Bronchial smooth muscle cell (primary cell): ENCODE data around the gene STK33. TPM values are rescaled to one million over a fixed set of nuclear protein-coding genes. Genes with fewer than 3 reads are reported as not detected.

Experiments
- total RNA-seq: library from RNA; depleted of rRNA; stranded (reverse); fragments of >200 nt; gene quantifications from 2 replicates; pipeline ENCODE4 v1.2.1, GENCODE V29; 2014

STK33 gene
- total RNA-seq: 0.94 and 1.4 TPM in 2 replicates

GRCh38 chr11:8593935-8594909, at the start of gene STK33:
Gene STK33 (minus strand): TSS chr11:8594228. CDS start chr11:8474905, 119,323 bp downstream.

Other genes with a start within 250 kb of the STK33 start
- gene TRIM66, start 88.4 kb upstream of the STK33 start, total RNA-seq: 7.9 and 9.8 TPM in 2 replicates
- 1,021 and 1,061 TPM in 2 replicates for gene RPL27A, start 88.6 kb upstream of the STK33 start, total RNA-seq